Trophoblast cell (in vitro differentiated cells and primary cell): ENCODE data around the gene PPDPF.
"Not testable (repeated sequence)": the region's sequence is repeated elsewhere in the genome, so short reads cannot be mapped to it uniquely, and the experiment has no call there.

Experiments
- DNase-seq, 2 donors: peaks; one replicate each; pipeline ENCODE4 v3.0.0-alpha.2; 2016
- H2AFZ ChIP-seq: 2 replicates; pipeline ENCODE4 v1.6.1; 2013; ENCODE audit warnings: low read length, moderate library complexity, mild to moderate bottlenecking; ENCODE audit not compliant: insufficient read depth, poor library complexity
- H2AK5ac ChIP-seq: 2 replicates; pipeline ENCODE4 v1.6.1; 2013; ENCODE audit warnings: mild to moderate bottlenecking, low read length
- H2BK120ac ChIP-seq: 2 replicates; pipeline ENCODE4 v1.6.1; 2013; ENCODE audit warnings: low read length, mild to moderate bottlenecking, moderate library complexity; ENCODE audit not compliant: insufficient read depth, poor library complexity
- H2BK12ac ChIP-seq: 2 replicates; pipeline ENCODE4 v1.6.1; 2013; ENCODE audit warnings: mild to moderate bottlenecking, low read length, moderate library complexity
- H2BK5ac ChIP-seq: 2 replicates; pipeline ENCODE4 v1.6.1; 2013; ENCODE audit warnings: low read length, low read depth, moderate library complexity, mild to moderate bottlenecking; ENCODE audit not compliant: poor library complexity
- H3K14ac ChIP-seq: 2 replicates; pipeline ENCODE4 v1.6.1; 2013; ENCODE audit warnings: mild to moderate bottlenecking, low read length
- H3K18ac ChIP-seq: 2 replicates; pipeline ENCODE4 v1.6.1; 2013; ENCODE audit warnings: mild to moderate bottlenecking, low read length
- H3K23ac ChIP-seq: 2 replicates; pipeline ENCODE4 v1.6.1; 2013; ENCODE audit warnings: low read length
- H3K27ac ChIP-seq: 2 replicates; pipeline ENCODE4 v1.5.1; 2013; ENCODE audit warnings: low read depth, mild to moderate bottlenecking, inconsistent platforms, low read length, moderate library complexity
- H3K27me3 ChIP-seq: 2 replicates; pipeline ENCODE4 v1.6.1; 2013; ENCODE audit warnings: inconsistent platforms, mild to moderate bottlenecking, low read length, moderate library complexity; ENCODE audit not compliant: insufficient read depth
- H3K36me3 ChIP-seq, 2 experiments: 1 replicate in 1 of 2; 2 replicates in 1 of 2; pipeline ENCODE4 v1.6.1; 2013; ENCODE audit warnings: low read length in 2 of 2, mild to moderate bottlenecking in 2 of 2, moderate library complexity in 1 of 2; ENCODE audit not compliant: insufficient read depth in 2 of 2, control insufficient read depth in 1 of 2
- H3K4ac ChIP-seq: 2 replicates; pipeline ENCODE4 v1.6.1; 2013; ENCODE audit warnings: low read depth, mild to moderate bottlenecking, low read length, moderate library complexity
- H3K4me1 ChIP-seq, 2 experiments: 1 replicate in 1 of 2; 2 replicates in 1 of 2; pipeline ENCODE4 v1.6.1; 2013; ENCODE audit warnings: low read length in 2 of 2, mild to moderate bottlenecking in 2 of 2, moderate library complexity in 1 of 2; ENCODE audit not compliant: insufficient read depth in 2 of 2, control insufficient read depth in 1 of 2
- H3K4me2 ChIP-seq: 2 replicates; pipeline ENCODE4 v1.6.1; 2013; ENCODE audit warnings: inconsistent platforms, mild to moderate bottlenecking, low read length, moderate library complexity
- H3K4me3 ChIP-seq: 2 replicates; pipeline ENCODE4 v1.5.1; 2013; ENCODE audit warnings: mild to moderate bottlenecking, low read depth, low read length, inconsistent platforms
- H3K79me1 ChIP-seq: one replicate; pipeline ENCODE4 v1.6.1; 2013; ENCODE audit warnings: low read length
- H3K79me2 ChIP-seq: 2 replicates; pipeline ENCODE4 v1.6.1; 2013; ENCODE audit warnings: low read length, mild to moderate bottlenecking; ENCODE audit not compliant: control insufficient read depth, insufficient read depth, poor library complexity
- H3K9ac ChIP-seq: 2 replicates; pipeline ENCODE4 v1.6.1; 2013; ENCODE audit warnings: mild to moderate bottlenecking, low read length
- H3K9me3 ChIP-seq: 2 replicates; pipeline ENCODE4 v1.6.1; 2013; ENCODE audit warnings: low read depth, mild to moderate bottlenecking, control low read depth, inconsistent platforms, low read length; ENCODE audit not compliant: insufficient read depth
- H4K12ac ChIP-seq: 2 replicates; pipeline ENCODE4 v1.6.1; 2013; ENCODE audit warnings: low read depth, mild to moderate bottlenecking, low read length, moderate library complexity
- H4K8ac ChIP-seq: 2 replicates; pipeline ENCODE4 v1.6.1; 2013; ENCODE audit warnings: low read depth, mild to moderate bottlenecking, low read length, moderate library complexity
- H4K91ac ChIP-seq: one replicate; pipeline ENCODE4 v1.6.1; 2013; ENCODE audit warnings: low read depth, mild to moderate bottlenecking, low read length, moderate library complexity
- WGBS: extraction: QIAGEN DNeasy Blood & Tissue Kit; methylation state at CpG from one replicate; pipeline ENCODE4 v1.1.7; 2013; ENCODE audit warnings: missing lambda C conversion rate; ENCODE audit not compliant: insufficient read length, insufficient coverage; ENCODE audit errors: extremely low coverage; 5-methylcytosine and 5-hydroxymethylcytosine counted together

PPDPF gene

DNA sequence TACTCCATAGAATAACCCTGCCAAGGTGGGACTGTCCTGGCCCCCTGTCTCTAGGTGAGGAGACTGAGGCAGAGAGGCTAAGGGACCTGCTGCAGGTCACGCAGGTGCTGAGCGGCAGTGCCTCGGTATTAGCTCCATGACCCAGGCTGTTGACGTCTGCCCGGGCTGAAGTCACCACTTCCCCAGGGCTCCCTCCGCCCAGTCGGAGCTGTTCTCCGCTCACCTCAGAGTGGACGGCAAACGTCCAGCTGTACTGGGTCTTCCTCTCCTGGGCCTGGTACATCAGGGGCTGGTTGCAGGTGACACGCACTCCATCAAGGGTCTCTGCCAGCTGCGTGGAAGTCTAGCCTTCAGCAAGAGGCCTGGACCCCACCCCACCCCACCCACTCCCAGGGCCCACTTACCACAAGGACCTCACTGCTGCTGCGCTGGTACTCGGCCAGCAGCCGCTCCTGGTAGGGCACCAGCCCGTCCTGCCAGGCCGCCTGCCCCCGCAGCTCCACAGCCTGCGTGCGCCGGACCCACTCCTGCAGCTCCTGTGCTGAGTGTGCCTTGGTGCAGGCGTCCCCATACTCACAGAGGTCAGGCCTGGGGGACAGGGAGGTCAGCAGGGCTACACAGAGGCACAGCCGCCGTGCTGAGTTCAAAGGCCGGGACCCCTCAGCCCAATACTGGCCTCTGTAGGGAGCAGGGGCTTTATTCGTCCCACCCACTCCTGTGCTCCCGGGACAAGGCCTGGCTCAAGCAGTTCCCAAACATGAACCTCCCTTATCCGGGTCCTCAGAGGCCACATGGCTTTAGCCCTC lies 49.9 kb downstream of the PPDPF start:
- Histone ChIP-seq H3K4me3 (no peak overlapping the region), H3K9me3 (peaks cover 1% of the 10 kb centered on the region), H3K36me3 (peaks cover 2 to 14% of the 10 kb centered on the region in 2 experiments), H3K4me1 (peaks cover 3 to 12% of the 10 kb centered on the region in 2 experiments), H3K14ac (no peak overlapping the region), H2AFZ (no peak overlapping the region), H4K12ac (no peak overlapping the region), H2BK5ac (no peak overlapping the region), H3K4me2 (no peak overlapping the region), H3K79me2 (peaks cover 3% of the 10 kb centered on the region), H2BK12ac (no peak overlapping the region), H3K18ac (no peak overlapping the region), H3K27me3 (no peaks in the 10 kb centered on the region), H3K23ac (no peak overlapping the region), H2AK5ac (no peak overlapping the region), H4K8ac (no peak overlapping the region), H3K4ac (no peak overlapping the region), H2BK120ac (no peak overlapping the region), H3K79me1 (peaks cover 8% of the 10 kb centered on the region), H4K91ac (no peak overlapping the region), H3K9ac (no peak overlapping the region), H3K27ac (no peak overlapping the region)
- DNase-seq, result no peak
- WGBS, result no CpG with 5 or more reads among the region's 28 CpGs

DNA sequence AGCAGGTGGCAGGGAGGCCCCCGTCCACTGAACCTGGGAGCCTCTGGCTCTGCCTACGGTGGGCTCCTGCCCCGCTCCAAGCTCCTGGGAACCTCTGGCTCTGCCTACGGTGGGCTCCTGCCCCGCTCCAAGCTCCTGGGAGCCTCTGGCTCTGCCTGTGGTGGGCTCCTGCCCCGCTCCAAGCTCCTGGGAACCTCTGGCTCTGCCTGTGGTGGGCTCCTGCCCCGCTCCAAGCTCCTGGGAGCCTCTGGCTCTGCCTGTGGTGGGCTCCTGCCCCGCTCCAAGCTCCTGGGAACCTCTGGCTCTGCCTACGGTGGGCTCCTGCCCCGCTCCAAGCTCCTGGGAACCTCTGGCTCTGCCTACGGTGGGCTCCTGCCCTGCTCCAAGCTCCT lies 50.5 kb downstream of the PPDPF start:
- H2AFZ ChIP-seq, H2AK5ac ChIP-seq, H3K14ac ChIP-seq, H3K23ac ChIP-seq, H3K4me3 ChIP-seq, H3K4me2 ChIP-seq, H3K79me2 ChIP-seq, H4K8ac ChIP-seq, H3K27me3 ChIP-seq, H4K12ac ChIP-seq, H3K79me1 ChIP-seq, H2BK120ac ChIP-seq, H3K27ac ChIP-seq, H3K9me3 ChIP-seq, H2BK12ac ChIP-seq, H3K18ac ChIP-seq, H3K4ac ChIP-seq, H3K9ac ChIP-seq, DNase-seq, H2BK5ac ChIP-seq, H4K91ac ChIP-seq: not testable (repeated sequence)
- H3K4me1 ChIP-seq, result peaks cover 3 to 12% of the 10 kb centered on the region in 2 experiments
- peaks cover under 1 to 14% of the 10 kb centered on the region in 2 experiments for H3K36me3 ChIP-seq
- no CpG with 5 or more reads among the region's 11 CpGs for WGBS
